HFF-Myc (cell line): ENCODE data around the gene STK10.

ENCODE experiments used
- DNase-seq: peaks from one replicate; pipeline ENCODE4 v3.0.0-alpha.2; 2011; ENCODE audit warnings: low read depth; ENCODE audit errors: extremely low read depth
- H3K4me3 ChIP-seq: replicated peaks from 2 replicates; pipeline ENCODE4 v1.5.1; 2011; ENCODE audit warnings: low read depth, mild to moderate bottlenecking, control low read depth, low read length
- CTCF ChIP-seq: IDR thresholded peaks from 2 replicates; pipeline ENCODE4 v1.5.1; 2012; ENCODE audit warnings: mild to moderate bottlenecking, low read depth, low read length, control low read depth; ENCODE audit errors: missing control alignments

STK10 gene

GRCh38 chr5:171992813-171993212, 195.2 kb downstream of the STK10 start:
- H3K4me3 ChIP-seq = no peak overlapping the region
- no peak for TF ChIP-seq CTCF
- no peak for DNase-seq

- TF ChIP-seq CTCF = no peak
- no peak overlapping the region for H3K4me3 ChIP-seq
- DNase-seq = no peak
These were observed 195.7 kb downstream of the STK10 start for GRCh38 chr5:171992305-171992704.
